Mesothelial cell of epicardium (in vitro differentiated cells): ENCODE measurements around the gene MAPK8IP3. TPM values are rescaled to one million over a fixed set of nuclear protein-coding genes. Genes with fewer than 3 reads are reported as not detected.
"Not testable (repeated sequence)": the region's sequence is repeated elsewhere in the genome, so short reads cannot be mapped to it uniquely, and the experiment has no call there.

Experiments used
- DNase-seq, 2 experiments: peaks; one replicate each; pipeline ENCODE4 v3.0.0; 2021; ENCODE audit warnings: low spot score in 2 of 2; ENCODE audit not compliant: unreplicated experiment in 2 of 2
- H3K27ac Mint-ChIP-seq: 2 replicates; pipeline ENCODE4 v1.8.0; 2021; ENCODE audit warnings: mixed read lengths
- H3K27me3 Mint-ChIP-seq: 2 replicates; pipeline ENCODE4 v1.8.0; 2021; ENCODE audit warnings: low read depth, mixed read lengths
- H3K36me3 Mint-ChIP-seq: 2 replicates; pipeline ENCODE4 v1.8.0; 2021; ENCODE audit warnings: mixed read lengths
- H3K4me1 Mint-ChIP-seq: 2 replicates; pipeline ENCODE4 v1.8.0; 2021; ENCODE audit warnings: mixed read lengths
- H3K4me3 Mint-ChIP-seq: 2 replicates; pipeline ENCODE4 v1.8.0; 2021; ENCODE audit warnings: mild to moderate bottlenecking, moderate library complexity, mixed read lengths
- H3K9me3 Mint-ChIP-seq: 2 replicates; pipeline ENCODE4 v1.8.0; 2021; ENCODE audit warnings: mixed read lengths
- total RNA-seq: library from RNA; stranded (reverse); gene quantifications from 3 replicates; pipeline ENCODE4 v1.2.1, GENCODE V29; 2021
- TF ChIP-seq, protein P1 (sequence below): fragments of 200-600 bp; sonication (generic); IDR thresholded peaks from one replicate; pipeline ENCODE4 v1.5.0; 2021; ENCODE audit warnings: antibody characterized with exemption; ENCODE audit not compliant: unreplicated experiment

MAPK8IP3 gene
- total RNA-seq, 1 donor from 2014 or later: 182 TPM

DNA sequence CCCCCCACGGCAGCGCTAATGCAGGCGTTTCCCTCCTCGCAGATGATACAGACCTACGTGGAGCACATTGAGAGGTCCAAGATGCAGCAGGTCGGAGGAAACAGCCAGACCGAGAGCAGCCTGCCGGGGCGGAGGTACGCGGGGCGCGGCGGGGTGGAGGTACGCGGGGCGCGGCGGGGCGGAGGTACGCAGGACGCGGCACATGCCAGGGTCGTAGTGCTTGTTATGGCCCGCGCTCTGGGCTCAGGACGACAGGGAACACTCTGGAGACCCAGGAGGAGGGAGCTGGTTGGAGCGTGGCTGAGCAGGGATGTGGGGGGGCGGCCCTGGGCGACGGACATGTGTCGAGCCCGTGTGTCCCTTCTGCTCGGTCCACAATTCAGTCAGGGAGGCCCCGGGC lies 23.4 kb downstream of the MAPK8IP3 start:
- Mint-ChIP-seq H3K9me3 (no peaks in the 10 kb centered on the region), H3K27ac (no peak overlapping the region), H3K4me3 (no peak overlapping the region), H3K27me3 (no peaks in the 10 kb centered on the region), H3K4me1 (no peaks in the 10 kb centered on the region), H3K36me3 (peaks cover 10% of the 10 kb centered on the region)
- no peak for DNase-seq
- TF ChIP-seq, protein P1, sequence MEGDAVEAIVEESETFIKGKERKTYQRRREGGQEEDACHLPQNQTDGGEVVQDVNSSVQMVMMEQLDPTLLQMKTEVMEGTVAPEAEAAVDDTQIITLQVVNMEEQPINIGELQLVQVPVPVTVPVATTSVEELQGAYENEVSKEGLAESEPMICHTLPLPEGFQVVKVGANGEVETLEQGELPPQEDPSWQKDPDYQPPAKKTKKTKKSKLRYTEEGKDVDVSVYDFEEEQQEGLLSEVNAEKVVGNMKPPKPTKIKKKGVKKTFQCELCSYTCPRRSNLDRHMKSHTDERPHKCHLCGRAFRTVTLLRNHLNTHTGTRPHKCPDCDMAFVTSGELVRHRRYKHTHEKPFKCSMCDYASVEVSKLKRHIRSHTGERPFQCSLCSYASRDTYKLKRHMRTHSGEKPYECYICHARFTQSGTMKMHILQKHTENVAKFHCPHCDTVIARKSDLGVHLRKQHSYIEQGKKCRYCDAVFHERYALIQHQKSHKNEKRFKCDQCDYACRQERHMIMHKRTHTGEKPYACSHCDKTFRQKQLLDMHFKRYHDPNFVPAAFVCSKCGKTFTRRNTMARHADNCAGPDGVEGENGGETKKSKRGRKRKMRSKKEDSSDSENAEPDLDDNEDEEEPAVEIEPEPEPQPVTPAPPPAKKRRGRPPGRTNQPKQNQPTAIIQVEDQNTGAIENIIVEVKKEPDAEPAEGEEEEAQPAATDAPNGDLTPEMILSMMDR: no peak

GRCh38 chr16:1731073-1731472 lies 25.1 kb downstream of the MAPK8IP3 start:
- Mint-ChIP-seq H3K4me3 (no peak overlapping the region), H3K27ac (no peak overlapping the region), H3K4me1 (no peaks in the 10 kb centered on the region), H3K36me3 (peaks cover 10% of the 10 kb centered on the region), H3K9me3 (no peaks in the 10 kb centered on the region), H3K27me3 (no peaks in the 10 kb centered on the region)
- no peak for DNase-seq
- TF ChIP-seq, protein P1: no peak

DNA sequence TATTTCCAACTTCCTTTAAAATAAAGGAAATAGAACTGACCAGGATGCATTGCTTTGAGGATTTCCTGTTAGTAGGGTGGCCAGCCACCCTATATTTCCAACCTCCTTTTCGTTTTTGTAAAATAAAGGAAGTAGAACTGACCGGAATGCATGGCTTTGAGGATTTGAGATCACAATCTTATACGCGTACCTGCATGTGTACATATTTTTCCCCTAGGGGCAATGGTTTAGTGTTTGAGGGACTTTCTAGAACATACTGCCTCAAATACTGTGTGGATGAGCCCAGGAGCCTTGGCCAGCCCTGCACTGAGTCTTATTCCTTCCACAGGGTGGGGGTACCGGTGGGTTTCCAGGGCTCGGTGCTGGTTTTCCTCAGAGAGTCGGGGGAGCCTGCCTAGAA lies 25.6 kb downstream of the MAPK8IP3 start:
- Mint-ChIP-seq H3K4me1 (no peaks in the 10 kb centered on the region), H3K36me3 (peaks cover 10% of the 10 kb centered on the region), H3K27me3 (no peaks in the 10 kb centered on the region), H3K27ac (no peak overlapping the region), H3K9me3 (no peaks in the 10 kb centered on the region), H3K4me3 (no peak overlapping the region)
- TF ChIP-seq, protein P1: no peak
- no peak for DNase-seq

DNA sequence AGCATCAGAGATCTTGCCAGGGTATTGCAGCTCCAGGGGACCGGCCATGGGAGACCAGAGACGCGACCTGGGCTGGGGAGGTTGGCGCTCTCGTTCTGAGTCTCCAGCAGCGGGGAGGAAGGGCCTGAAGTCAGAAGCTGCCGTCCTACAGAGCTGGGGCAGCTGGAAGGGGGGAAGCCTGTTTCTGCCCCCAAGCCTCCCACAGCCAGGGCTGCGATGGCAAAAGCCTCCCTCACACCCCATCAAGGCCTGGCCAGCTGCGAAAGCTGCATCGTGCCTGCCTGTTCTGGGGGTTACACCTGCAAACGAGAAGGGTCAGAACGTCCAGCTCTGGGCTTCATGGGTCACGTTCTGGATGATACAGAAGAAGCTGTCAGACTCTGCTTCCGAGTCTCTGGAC lies 26.1 kb downstream of the MAPK8IP3 start:
- peaks cover 7% of the 10 kb centered on the region for H3K36me3 Mint-ChIP-seq
- no peaks in the 10 kb centered on the region for H3K4me1 Mint-ChIP-seq
- no peak for DNase-seq
- no peaks in the 10 kb centered on the region for H3K9me3 Mint-ChIP-seq
- H3K27ac Mint-ChIP-seq: no peak overlapping the region
- no peak overlapping the region for H3K4me3 Mint-ChIP-seq
- no peaks in the 10 kb centered on the region for H3K27me3 Mint-ChIP-seq
- TF ChIP-seq, protein P1: no peak

DNA sequence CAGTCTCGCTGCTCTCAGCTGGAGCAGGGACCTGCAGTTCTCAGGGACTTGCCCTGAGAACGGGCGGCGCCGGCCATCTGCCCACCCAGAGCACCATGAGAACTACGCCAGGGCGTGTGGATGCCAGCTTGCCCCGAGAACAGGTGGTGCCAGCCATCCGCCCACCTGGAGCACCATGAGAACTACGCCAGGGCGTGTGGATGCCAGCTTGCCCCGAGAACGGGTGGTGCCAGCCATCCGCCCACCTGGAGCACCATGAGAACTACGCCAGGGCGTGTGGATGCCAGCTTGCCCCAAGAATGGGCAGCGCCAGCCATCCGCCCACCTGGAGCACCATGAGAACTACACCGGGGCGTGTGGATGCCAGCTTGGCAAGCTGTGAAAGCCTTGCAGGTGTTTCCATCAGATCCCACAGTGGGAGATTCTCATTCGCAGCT lies 26.6 kb downstream of the MAPK8IP3 start:
- not testable (repeated sequence) for H3K9me3 Mint-ChIP-seq, H3K4me1 Mint-ChIP-seq, H3K4me3 Mint-ChIP-seq, DNase-seq, H3K36me3 Mint-ChIP-seq, H3K27me3 Mint-ChIP-seq, H3K27ac Mint-ChIP-seq

- TF ChIP-seq, protein P1: no peak
- DNase-seq: no peak
- Mint-ChIP-seq H3K27ac (no peak overlapping the region), H3K36me3 (peaks cover 2% of the 10 kb centered on the region), H3K27me3 (no peaks in the 10 kb centered on the region), H3K9me3 (no peaks in the 10 kb centered on the region), H3K4me3 (no peak overlapping the region), H3K4me1 (no peaks in the 10 kb centered on the region)
Observed at GRCh38 chr16:1734123-1734522, 28.1 kb downstream of the MAPK8IP3 start.
